Neural progenitor cell (in vitro differentiated cells): Measurements from ENCODE around the gene KIF5B.

ENCODE experiments used
- CTCF ChIP-seq: fragments of 200-600 bp; sonication (generic); IDR thresholded peaks from 2 replicates; pipeline ENCODE4 v1.5.1; 2017; ENCODE audit warnings: antibody characterized with exemption, mild to moderate bottlenecking
- EZH2 ChIP-seq: fragments of 200-600 bp; sonication (generic); IDR thresholded peaks from 2 replicates; pipeline ENCODE4 v1.6.1; 2017; ENCODE audit warnings: antibody characterized with exemption, mild to moderate bottlenecking, moderate library complexity
- EZH2phosphoT487 ChIP-seq: fragments of 200-600 bp; sonication (generic); IDR thresholded peaks from 2 replicates; pipeline ENCODE4 v1.6.1; 2017; ENCODE audit warnings: antibody characterized with exemption

- TF ChIP-seq EZH2 (no peak), CTCF (no peak), EZH2phosphoT487 (no peak)
Observed at GRCh38 chr10:31972519-31973041, 83.6 kb downstream of the KIF5B start.
